NCI-H748 (cell line): Measurements from ENCODE around the gene KCNK6.

Source experiments
- DNase-seq: peaks from one replicate; lab custom pipeline; 2025; ENCODE audit not compliant: unreplicated experiment; lab: John Stamatoyannopoulos, UW

KCNK6 gene

GRCh38 chr19:38319421-38320258, at the start of gene KCNK6:
Gene KCNK6, plus strand, starts transcription at chr19:38319845. Its CDS starts 106 bp downstream, at chr19:38319951.
- peak; percentile 67 for DNase-seq

GRCh38 chr19:38270587-38271167, 49.0 kb upstream of the KCNK6 start:
- no peak for DNase-seq

DNA sequence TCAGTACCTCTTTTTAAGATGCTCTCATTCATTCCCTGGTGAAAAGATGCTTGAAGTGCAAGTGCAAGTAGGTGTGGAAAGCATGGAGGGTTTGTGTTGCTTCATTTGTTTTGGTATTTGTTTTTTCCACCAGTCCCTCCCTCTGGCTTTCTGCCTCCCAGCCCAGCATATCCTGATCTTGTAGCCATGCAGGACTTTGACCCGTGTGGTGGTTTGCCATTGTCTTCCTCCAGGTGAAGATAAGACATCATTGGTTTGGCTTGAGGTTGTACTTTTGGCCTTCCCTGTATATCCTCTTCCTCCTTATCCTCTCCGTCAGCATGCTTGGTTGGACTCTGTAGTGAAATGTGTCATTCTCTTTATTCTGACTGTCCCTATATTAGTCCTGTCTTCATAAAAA, 46.1 kb upstream of the KCNK6 start:
- DNase-seq: no peak

DNA sequence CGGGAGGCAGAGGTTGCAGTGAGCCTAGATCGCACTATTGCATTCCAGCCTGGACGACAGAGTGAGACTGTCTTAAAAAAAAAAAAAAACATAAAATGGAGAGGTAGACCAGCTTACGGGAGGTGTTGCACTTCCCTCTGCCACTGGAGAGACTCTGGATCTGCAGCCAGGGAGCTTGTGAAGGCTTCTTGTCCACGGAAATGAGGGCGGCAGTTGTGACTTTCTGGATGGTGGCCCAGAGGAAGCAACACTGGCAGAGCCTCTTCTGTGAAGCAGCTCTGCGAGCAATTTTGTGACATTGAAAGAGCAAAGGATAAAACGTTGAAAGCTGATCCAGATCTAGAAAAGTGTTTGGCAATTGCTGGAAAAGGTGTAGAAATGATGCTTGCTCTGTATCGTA, 44.9 kb upstream of the KCNK6 start:
- no peak for DNase-seq

- no peak for DNase-seq
Observed at GRCh38 chr19:38276942-38277517, 42.6 kb upstream of the KCNK6 start.

- DNase-seq: no peak
Observed at GRCh38 chr19:38277549-38277948, 42.1 kb upstream of the KCNK6 start.

- DNase-seq: no peak
Observed at GRCh38 chr19:38277969-38278680, 41.5 kb upstream of the KCNK6 start.

DNA sequence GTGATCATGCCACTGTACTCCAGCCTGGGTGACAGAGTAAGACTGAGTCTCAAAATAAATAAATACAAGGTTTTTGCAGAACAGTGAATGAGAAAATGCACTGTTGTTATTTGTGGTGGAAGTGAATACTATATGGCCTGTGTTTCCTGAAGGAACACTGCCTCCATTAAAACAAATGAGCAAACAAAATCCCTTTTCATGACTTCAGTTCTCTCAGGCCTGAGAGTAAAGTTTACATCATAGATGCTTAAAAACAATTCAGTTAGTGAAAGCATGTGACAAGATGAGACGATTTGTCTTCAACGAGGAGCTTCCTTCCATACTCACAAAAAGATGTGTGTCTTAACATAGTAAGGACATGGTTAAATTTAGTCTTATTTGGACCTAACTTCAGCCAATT, 40.9 kb upstream of the KCNK6 start:
- no peak for DNase-seq

- DNase-seq: no peak
Observed at GRCh38 chr19:38280030-38280921, 39.4 kb upstream of the KCNK6 start.

GRCh38 chr19:38281811-38282566, 37.7 kb upstream of the KCNK6 start:
- DNase-seq: no peak

- no peak for DNase-seq
Observed at GRCh38 chr19:38283271-38283670, 36.4 kb upstream of the KCNK6 start.

GRCh38 chr19:38284422-38284821, 35.2 kb upstream of the KCNK6 start:
- DNase-seq: no peak

DNA sequence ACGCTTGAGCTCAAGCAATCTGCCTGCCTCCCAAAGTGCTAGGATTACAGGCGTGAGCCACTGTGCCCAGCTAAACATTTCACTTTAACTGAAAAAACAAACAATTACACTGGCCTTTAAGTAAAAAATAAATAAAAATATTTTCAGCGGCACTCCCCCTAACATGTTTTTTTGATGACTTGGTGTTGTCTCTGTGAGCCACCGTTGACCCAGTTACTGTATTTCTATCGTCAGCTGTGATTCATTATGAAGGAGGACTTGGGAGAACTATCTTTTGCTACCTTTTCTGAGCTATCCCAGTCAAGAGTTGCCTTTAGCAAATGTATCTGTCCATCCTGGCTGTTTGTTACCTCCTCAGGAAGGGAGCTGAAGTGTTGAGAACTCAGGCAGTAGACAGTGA, 34.1 kb upstream of the KCNK6 start:
- no peak for DNase-seq

DNA sequence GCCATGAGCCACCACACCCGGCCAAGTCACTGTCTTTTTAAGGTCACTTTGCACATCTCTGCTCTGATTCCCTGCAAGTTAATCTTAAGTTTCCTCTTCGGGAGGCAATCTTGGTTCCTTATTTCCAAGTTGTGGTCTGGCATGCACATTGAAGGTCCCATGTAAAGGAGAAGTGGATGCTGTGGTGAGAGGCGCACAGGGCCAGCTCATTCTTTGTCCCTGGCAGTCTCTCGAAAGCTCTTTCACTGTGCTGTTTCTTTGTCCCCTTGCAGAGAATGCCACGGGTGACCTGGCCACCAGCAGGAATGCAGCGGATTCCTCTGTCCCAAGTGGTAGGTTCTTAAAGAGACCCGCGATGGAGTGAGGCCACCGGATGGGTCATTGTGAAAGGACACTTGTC, 32.0 kb upstream of the KCNK6 start:
- DNase-seq: no peak

GRCh38 chr19:38288123-38288855, 31.4 kb upstream of the KCNK6 start:
- DNase-seq: no peak

- no peak for DNase-seq
Observed at GRCh38 chr19:38289955-38290354, 29.7 kb upstream of the KCNK6 start.

GRCh38 chr19:38290631-38291147, 29.0 kb upstream of the KCNK6 start:
- no peak for DNase-seq

DNA sequence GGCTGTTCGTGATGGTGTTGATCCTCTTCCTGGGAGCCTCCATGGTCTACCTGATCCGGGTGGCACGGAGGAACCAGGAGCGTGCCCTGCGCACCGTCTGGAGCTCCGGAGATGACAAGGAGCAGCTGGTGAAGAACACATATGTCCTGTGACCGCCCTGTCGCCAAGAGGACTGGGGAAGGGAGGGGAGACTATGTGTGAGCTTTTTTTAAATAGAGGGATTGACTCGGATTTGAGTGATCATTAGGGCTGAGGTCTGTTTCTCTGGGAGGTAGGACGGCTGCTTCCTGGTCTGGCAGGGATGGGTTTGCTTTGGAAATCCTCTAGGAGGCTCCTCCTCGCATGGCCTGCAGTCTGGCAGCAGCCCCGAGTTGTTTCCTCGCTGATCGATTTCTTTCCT, 27.8 kb upstream of the KCNK6 start:
- no peak for DNase-seq

DNA sequence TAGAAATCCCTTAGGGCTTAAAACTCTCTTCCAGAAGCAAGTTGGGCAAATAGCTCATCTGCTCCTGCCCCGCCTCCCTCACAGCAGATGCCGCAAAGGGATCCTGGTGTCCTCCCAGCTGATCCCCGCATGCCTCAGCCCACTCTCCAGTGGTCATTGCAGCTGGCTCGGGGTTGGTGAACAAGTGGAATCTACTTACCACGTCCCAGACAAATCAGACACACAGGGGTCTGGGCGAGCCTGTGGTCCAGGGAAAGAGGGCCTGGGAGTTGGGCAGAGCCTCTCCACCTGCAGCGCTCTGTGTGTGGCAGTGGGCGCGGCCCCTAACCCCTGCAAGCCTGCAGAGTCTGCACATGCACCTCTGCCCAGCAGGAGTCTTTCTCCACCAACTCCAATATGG, 26.4 kb upstream of the KCNK6 start:
- no peak for DNase-seq
